WTC11 (cell line): ENCODE data around the gene NEIL3. TPM values are rescaled to one million over a fixed set of nuclear protein-coding genes. Genes with fewer than 3 reads are reported as not detected.

Experiments used
- ATAC-seq: fragments of 200-7000 bp; cut with Tn5 transposase; 2 replicates; pipeline ENCODE4 v1.10.0; 2021; ENCODE audit warnings: mild to moderate bottlenecking, moderate library complexity
- CTCF ChIA-PET: fragments of 300-600 bp; sonication (Branson Sonifier 250); formaldehyde crosslinking; loops from one replicate; lab custom pipeline; 2021; ENCODE audit warnings: antibody characterized with exemption; lab: Charles Lee
- POLR2A ChIA-PET: fragments of 350-600 bp; sonication (Branson Sonifier 250); formaldehyde crosslinking; loops from one replicate; lab custom pipeline; 2021; ENCODE audit warnings: antibody characterized with exemption; lab: Charles Lee
- DNase-seq: peaks from one replicate; pipeline ENCODE4 v3.0.0; 2021; ENCODE audit warnings: low spot score
- H3K27ac Mint-ChIP-seq: 2 replicates; pipeline ENCODE4 v1.8.0; 2021; ENCODE audit warnings: mixed read lengths
- H3K27me3 Mint-ChIP-seq: 2 replicates; pipeline ENCODE4 v1.8.0; 2021; ENCODE audit warnings: low read depth, mild to moderate bottlenecking, moderate library complexity, mixed read lengths
- H3K36me3 Mint-ChIP-seq: 2 replicates; pipeline ENCODE4 v1.8.0; 2021; ENCODE audit warnings: mixed read lengths
- H3K4me1 Mint-ChIP-seq: 2 replicates; pipeline ENCODE4 v1.8.0; 2022; ENCODE audit warnings: mixed read lengths
- H3K4me3 Mint-ChIP-seq: 2 replicates; pipeline ENCODE4 v1.8.0; 2021; ENCODE audit warnings: mild to moderate bottlenecking, moderate library complexity, mixed read lengths
- H3K9me3 Mint-ChIP-seq: 2 replicates; pipeline ENCODE4 v1.8.0; 2021; ENCODE audit warnings: mixed read lengths
- ARID4B ChIP-seq: sonication (generic); formaldehyde crosslinking; IDR thresholded peaks from 2 replicates; pipeline ENCODE4 v1.8.0; 2023; ENCODE audit warnings: missing genetic modification reagents, mild to moderate bottlenecking, borderline replicate concordance
- ELF4 ChIP-seq: sonication (generic); formaldehyde crosslinking; IDR thresholded peaks from 2 replicates; pipeline ENCODE4 v1.8.1; 2022; ENCODE audit warnings: low read depth, mild to moderate bottlenecking, moderate library complexity, missing genetic modification reagents
- GABPB1 ChIP-seq: sonication (generic); formaldehyde crosslinking; IDR thresholded peaks from 2 replicates; pipeline ENCODE4 v1.8.1; 2023; ENCODE audit warnings: mild to moderate bottlenecking, missing genetic modification reagents
- GRHL2 ChIP-seq: fragments of 250-450 bp; sonication (Bioruptor Pico); IDR thresholded peaks from 2 replicates; pipeline ENCODE4 v1.8.0; 2022; ENCODE audit warnings: mild to moderate bottlenecking, moderate library complexity; ENCODE audit not compliant: insufficient replicate concordance, severe bottlenecking
- GTF2I ChIP-seq: fragments of 250-450 bp; sonication (Bioruptor Pico); conservative IDR thresholded peaks from 2 replicates; pipeline ENCODE4 v1.4.0; 2021; ENCODE audit warnings: mild to moderate bottlenecking
- HMGA2 ChIP-seq: fragments of 250-450 bp; sonication (Bioruptor Pico); IDR thresholded peaks from 2 replicates; pipeline ENCODE4 v1.4.0; 2021; ENCODE audit warnings: mild to moderate bottlenecking, moderate library complexity
- KAT7 ChIP-seq: sonication (generic); formaldehyde crosslinking; IDR thresholded peaks from 2 replicates; pipeline ENCODE4 v1.8.1; 2023; ENCODE audit warnings: missing genetic modification reagents, mild to moderate bottlenecking, borderline replicate concordance
- NR1H2 ChIP-seq: sonication (generic); formaldehyde crosslinking; IDR thresholded peaks from 2 replicates; pipeline ENCODE4 v1.9.0; 2021; ENCODE audit warnings: mild to moderate bottlenecking, moderate library complexity, missing genetic modification reagents
- NR2C2 ChIP-seq: sonication (generic); formaldehyde crosslinking; IDR thresholded peaks from 2 replicates; pipeline ENCODE4 v1.8.0; 2022; ENCODE audit warnings: mild to moderate bottlenecking, missing genetic modification reagents
- PRRX2 ChIP-seq: fragments of 250-450 bp; sonication (Bioruptor Pico); IDR thresholded peaks from 2 replicates; pipeline ENCODE4 v1.8.0; 2021; ENCODE audit warnings: mild to moderate bottlenecking
- STAT6 ChIP-seq: sonication (generic); formaldehyde crosslinking; conservative IDR thresholded peaks from 2 replicates; pipeline ENCODE4 v1.8.1; 2023; ENCODE audit warnings: mild to moderate bottlenecking, low read depth, missing genetic modification reagents, moderate library complexity
- TEAD1 ChIP-seq: sonication (generic); formaldehyde crosslinking; IDR thresholded peaks from 2 replicates; pipeline ENCODE4 v1.8.0; 2022; ENCODE audit warnings: mild to moderate bottlenecking, missing genetic modification reagents
- ZNF281 ChIP-seq: sonication (generic); formaldehyde crosslinking; IDR thresholded peaks from 2 replicates; pipeline ENCODE4 v1.8.0; 2023; ENCODE audit warnings: mild to moderate bottlenecking, missing genetic modification reagents
- ZNF317 ChIP-seq: sonication (generic); formaldehyde crosslinking; IDR thresholded peaks from 2 replicates; pipeline ENCODE4 v1.8.1; 2023; ENCODE audit warnings: low read depth, mild to moderate bottlenecking, moderate library complexity, missing genetic modification reagents, borderline replicate concordance
- ZNF425 ChIP-seq: fragments of 250-450 bp; sonication (Bioruptor Pico); conservative IDR thresholded peaks from 2 replicates; pipeline ENCODE4 v1.9.0; 2021; ENCODE audit warnings: mild to moderate bottlenecking
- total RNA-seq: library from RNA; stranded (reverse); gene quantifications from 3 replicates; pipeline ENCODE4 v1.2.3, GENCODE V29; 2021

The NEIL3 gene
- total RNA-seq, 1 experiment from 2014 or later: 9.9 TPM

- ATAC-seq (no peak), DNase-seq (no peak)
- Mint-ChIP-seq H3K36me3 (no peaks in the 10 kb centered on the region), H3K4me1 (peaks cover 11% of the 10 kb centered on the region; the same call in 1 of the 2 replicates), H3K4me3 (no peak overlapping the region), H3K9me3 (no peaks in the 10 kb centered on the region), H3K27ac (no peak overlapping the region), H3K27me3 (no peaks in the 10 kb centered on the region)
- ChIA-PET CTCF (interaction anchor here (1.6 kb wide), 1 partner anchor 18 kb away, joined by 4 read pairs; no protein-coding TSS in a partner anchor), POLR2A (interaction anchor here (0.6 kb wide), 1 partner anchor 8 kb away, joined by 4 read pairs; no protein-coding TSS in a partner anchor)
- TF ChIP-seq NR2C2 (CRISPR knock-in tag) (no peak), HMGA2 (no peak), STAT6 (CRISPR knock-in tag) (no peak), ZNF317 (no peak), NR1H2 (CRISPR knock-in tag) (no peak), ARID4B (CRISPR knock-in tag) (no peak), KAT7 (CRISPR knock-in tag) (no peak), ZNF281 (CRISPR knock-in tag) (no peak), GABPB1 (CRISPR knock-in tag) (no peak), GRHL2 (CRISPR knock-in tag) (no peak)
Observed at GRCh38 chr4:177267911-177268310, 41.8 kb upstream of the NEIL3 start.

GRCh38 chr4:177271091-177271490 is 38.6 kb upstream of the NEIL3 start:
- no peaks in the 10 kb centered on the region for H3K36me3 Mint-ChIP-seq
- no peak overlapping the region for H3K27ac Mint-ChIP-seq
- peaks cover 4% of the 10 kb centered on the region; the same call in 1 of the 2 replicates for H3K4me1 Mint-ChIP-seq
- no peak for ATAC-seq
- DNase-seq: no peak
- 0 out of 2 replicates have a peak, but pooled peaks cover 4% of the 10 kb centered on the region for H3K9me3 Mint-ChIP-seq
- no peaks in the 10 kb centered on the region for H3K27me3 Mint-ChIP-seq
- H3K4me3 Mint-ChIP-seq: no peak overlapping the region
- no peak for TF ChIP-seq ZNF425
- TF ChIP-seq ELF4 (CRISPR knock-in tag): no peak
- no peak for TF ChIP-seq TEAD1 (CRISPR knock-in tag)
- TF ChIP-seq GTF2I (CRISPR knock-in tag): no peak
- no peak for TF ChIP-seq PRRX2
- TF ChIP-seq ZNF317: no peak
- TF ChIP-seq, all 79 proteins: peak for 0
- POLR2A ChIA-PET: no interaction called here
- CTCF ChIA-PET: no interaction called here
